ENCODE results near the gene DOCK11. TPM values are rescaled to one million over a fixed set of nuclear protein-coding genes. Genes with fewer than 3 reads are reported as not detected.

The DOCK11 gene
- polyA plus RNA-seq, 1 of the 3 experiments (the other 2 are of a cell fraction): 34.8 TPM

GRCh38 chrX:118631586-118631985, 136.0 kb downstream of the DOCK11 start:
- no peak overlapping the region for H3K4me2 ChIP-seq
- H3K4me3 ChIP-seq (ENCODE audit: low read depth in 2 of 2, low read length in 1 of 2): no peak overlapping the region
- no peak overlapping the region for H2AFZ ChIP-seq (ENCODE audit: low read depth)
- TF ChIP-seq ELF1 (IDR thresholded peaks at IDR 0.05): no peak
- no peaks in the 10 kb centered on the region for H3K79me2 ChIP-seq (ENCODE audit: insufficient read depth)
- no peak overlapping the region for H3K9ac ChIP-seq
- H4K20me1 ChIP-seq (ENCODE audit: insufficient read depth): no peaks in the 10 kb centered on the region
- H3K9me3 ChIP-seq: no peaks in the 10 kb centered on the region
- no peak for DNase-seq
- ChIA-PET CTCF (interaction anchor here (0.6 kb wide), 1 partner anchor 839 kb away, joined by 3 read pairs; no protein-coding TSS in a partner anchor), POLR2A (no interaction called here)
- 33% methylated on average over 1 of the region's 1 CpG for WGBS (ENCODE audit: low lambda C conversion rate)
- H3K27ac ChIP-seq (ENCODE audit: low read depth in 2 of 2, low read length in 1 of 2): no peak overlapping the region
- no peaks in the 10 kb centered on the region for H3K27me3 ChIP-seq (ENCODE audit: insufficient read depth)
- no peaks in the 10 kb centered on the region for H3K9me2 ChIP-seq
- H3K36me3 ChIP-seq (replicated peaks in 1 of 2; ENCODE audit: control insufficient read depth in 1 of 2, insufficient read depth in 2 of 2, low read length in 1 of 2): peaks cover 4 to 56% of the 10 kb centered on the region in 2 experiments
- H3F3A ChIP-seq (replicated peaks; ENCODE audit: insufficient read depth): no peaks in the 10 kb centered on the region
- no peaks in the 10 kb centered on the region for H3K4me1 ChIP-seq (ENCODE audit: control insufficient read depth in 1 of 2, insufficient read depth in 2 of 2, low read depth in 1 of 2, low read length in 1 of 2)

GRCh38 chrX:118632862-118633261, 137.2 kb downstream of the DOCK11 start:
- Histone ChIP-seq H2AFZ (ENCODE audit: low read depth) (no peak overlapping the region), H3K9ac (no peak overlapping the region), H3K79me2 (ENCODE audit: insufficient read depth) (no peaks in the 10 kb centered on the region), H3K4me2 (no peak overlapping the region), H3K27ac (ENCODE audit: low read depth in 2 of 2, low read length in 1 of 2) (no peak overlapping the region), H3K36me3 (replicated peaks in 1 of 2; ENCODE audit: control insufficient read depth in 1 of 2, insufficient read depth in 2 of 2, low read length in 1 of 2) (peaks cover 4 to 51% of the 10 kb centered on the region in 2 experiments), H3F3A (replicated peaks; ENCODE audit: insufficient read depth) (no peaks in the 10 kb centered on the region), H3K4me1 (ENCODE audit: control insufficient read depth in 1 of 2, insufficient read depth in 2 of 2, low read depth in 1 of 2, low read length in 1 of 2) (no peaks in the 10 kb centered on the region), H3K9me3 (no peaks in the 10 kb centered on the region), H3K4me3 (ENCODE audit: low read depth in 2 of 2, low read length in 1 of 2) (no peak overlapping the region), H3K9me2 (no peaks in the 10 kb centered on the region), H4K20me1 (ENCODE audit: insufficient read depth) (no peaks in the 10 kb centered on the region), H3K27me3 (ENCODE audit: insufficient read depth) (no peaks in the 10 kb centered on the region)
- 73% methylated on average over 4 of the region's 4 CpGs for WGBS (ENCODE audit: low lambda C conversion rate)
- POLR2A ChIA-PET: no interaction called here
- no peak for TF ChIP-seq MEF2A (IDR thresholded peaks at IDR 0.05; ENCODE audit: borderline replicate concordance, low read depth)
- TF ChIP-seq RFX5 (IDR thresholded peaks at IDR 0.05; ENCODE audit: low read length): no peak
- no peak for TF ChIP-seq CHD2 (IDR thresholded peaks at IDR 0.05; ENCODE audit: low read length, partially characterized antibody)
- TF ChIP-seq NRF1 (IDR thresholded peaks at IDR 0.05; ENCODE audit: low read depth, low read length): no peak
- no peak for TF ChIP-seq FOXJ3 (CRISPR knock-in tag; IDR thresholded peaks at IDR 0.05)
- TF ChIP-seq USF2 (IDR thresholded peaks at IDR 0.05; ENCODE audit: borderline replicate concordance, low read depth, low read length): no peak
- no peak for TF ChIP-seq EZH2phosphoT487 (IDR thresholded peaks at IDR 0.05; ENCODE audit: borderline replicate concordance, low read depth)
- no peak for TF ChIP-seq ELF1 (IDR thresholded peaks at IDR 0.05)
- no peak for TF ChIP-seq NFIC (IDR thresholded peaks at IDR 0.05; ENCODE audit: borderline replicate concordance)
- no peak for TF ChIP-seq RXRA (IDR thresholded peaks at IDR 0.05; ENCODE audit: borderline replicate concordance, low read depth)
- TF ChIP-seq MAX (IDR thresholded peaks at IDR 0.05; ENCODE audit: low read depth): no peak
- no peak for TF ChIP-seq FOXM1 (IDR thresholded peaks at IDR 0.05; ENCODE audit: low read depth)
- no peak for TF ChIP-seq SMC3 (IDR thresholded peaks at IDR 0.05; ENCODE audit: low read depth, low read length)
- no peak for TF ChIP-seq EP300 (IDR thresholded peaks at IDR 0.05; ENCODE audit: borderline replicate concordance in 1 of 2, low read depth in 1 of 2, low read length in 1 of 2)
- TF ChIP-seq MXI1 (IDR thresholded peaks at IDR 0.05; ENCODE audit: low read depth, low read length): no peak
- no peak for TF ChIP-seq USF1 (IDR thresholded peaks at IDR 0.05; ENCODE audit: borderline replicate concordance, low read depth)
- no peak for TF ChIP-seq GATA2 (CRISPR knock-in tag; IDR thresholded peaks at IDR 0.05)
- no peak for TF ChIP-seq TEAD4 (IDR thresholded peaks at IDR 0.05; ENCODE audit: borderline replicate concordance, insufficient read depth)
- DNase-seq: no peak
- CTCF ChIA-PET: no interaction called here
